HG03064 (cell line): ENCODE results near the gene KRT80.

Source experiments
- ATAC-seq: cut with Tn5 transposase; IDR thresholded peaks from one replicate; pipeline ENCODE4 v1.9.1; 2021; ENCODE audit warnings: low read depth; ENCODE audit not compliant: unreplicated experiment

Gene KRT80

GRCh38 chr12:52156757-52157565 is 34.9 kb downstream of the KRT80 start:
- no peak for ATAC-seq

DNA sequence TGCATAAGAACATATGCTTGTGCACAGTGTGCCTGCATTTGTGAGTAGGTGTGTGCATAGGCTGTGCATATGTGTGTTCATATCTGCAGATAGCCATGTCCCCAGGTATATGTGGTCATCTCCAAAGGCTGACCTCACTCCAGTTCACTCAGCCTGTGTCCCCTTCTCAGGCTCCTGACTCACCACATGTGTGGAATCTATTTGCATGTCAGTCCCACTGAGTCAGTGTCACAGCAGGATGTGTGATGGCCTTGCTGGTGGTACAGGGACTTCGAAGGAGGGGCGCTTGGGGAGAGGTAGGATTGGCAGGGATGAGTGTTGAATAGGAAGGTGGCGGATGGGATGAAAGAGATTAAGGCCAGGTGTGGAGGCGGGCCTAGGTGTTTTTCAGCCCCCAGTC is 35.5 kb downstream of the KRT80 start:
- ATAC-seq: no peak

DNA sequence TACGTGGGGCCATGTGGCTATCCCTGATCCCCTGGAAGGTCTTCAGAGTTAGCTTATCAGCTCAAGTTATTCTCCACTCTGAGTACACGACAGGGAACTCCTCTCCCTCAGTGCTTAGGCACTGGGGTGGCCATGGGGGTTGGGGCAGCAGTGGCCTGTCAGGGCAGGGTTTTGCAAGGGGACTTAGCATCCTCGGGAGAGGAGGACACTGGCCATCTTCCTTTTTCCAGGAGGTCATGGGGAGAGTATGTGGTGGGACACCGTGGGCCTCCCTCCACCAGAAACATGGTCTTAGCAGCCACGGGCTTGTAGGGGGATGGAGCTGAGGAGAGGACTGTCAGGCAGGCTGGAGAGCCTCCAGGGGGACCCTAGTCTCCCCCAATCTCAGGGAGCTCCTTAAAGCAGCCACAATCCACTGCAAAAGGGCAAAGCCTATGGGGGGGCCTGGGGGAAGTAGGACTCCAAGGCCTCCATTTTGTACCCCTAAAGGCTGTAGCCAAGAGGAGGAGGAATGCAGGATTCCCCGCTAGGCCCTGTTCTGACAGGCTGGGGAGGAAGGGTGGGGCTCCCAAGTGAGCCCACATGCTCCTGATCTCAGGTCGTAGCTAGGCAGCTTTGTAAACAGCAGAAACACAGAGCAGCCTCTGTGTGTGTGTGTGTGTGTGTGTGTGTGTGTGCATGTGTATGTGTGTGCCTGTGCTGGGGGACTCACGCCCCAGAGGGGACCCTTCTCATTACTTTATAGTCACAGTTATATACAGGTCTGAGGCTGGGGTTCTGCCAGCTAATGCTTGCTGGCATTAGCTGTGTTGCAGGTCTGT is 36.6 kb downstream of the KRT80 start:
- no peak for ATAC-seq

GRCh38 chr12:52152905-52153317 is 38.9 kb downstream of the KRT80 start:
- no peak for ATAC-seq

GRCh38 chr12:52151837-52152783 is 39.7 kb downstream of the KRT80 start:
- no peak for ATAC-seq

DNA sequence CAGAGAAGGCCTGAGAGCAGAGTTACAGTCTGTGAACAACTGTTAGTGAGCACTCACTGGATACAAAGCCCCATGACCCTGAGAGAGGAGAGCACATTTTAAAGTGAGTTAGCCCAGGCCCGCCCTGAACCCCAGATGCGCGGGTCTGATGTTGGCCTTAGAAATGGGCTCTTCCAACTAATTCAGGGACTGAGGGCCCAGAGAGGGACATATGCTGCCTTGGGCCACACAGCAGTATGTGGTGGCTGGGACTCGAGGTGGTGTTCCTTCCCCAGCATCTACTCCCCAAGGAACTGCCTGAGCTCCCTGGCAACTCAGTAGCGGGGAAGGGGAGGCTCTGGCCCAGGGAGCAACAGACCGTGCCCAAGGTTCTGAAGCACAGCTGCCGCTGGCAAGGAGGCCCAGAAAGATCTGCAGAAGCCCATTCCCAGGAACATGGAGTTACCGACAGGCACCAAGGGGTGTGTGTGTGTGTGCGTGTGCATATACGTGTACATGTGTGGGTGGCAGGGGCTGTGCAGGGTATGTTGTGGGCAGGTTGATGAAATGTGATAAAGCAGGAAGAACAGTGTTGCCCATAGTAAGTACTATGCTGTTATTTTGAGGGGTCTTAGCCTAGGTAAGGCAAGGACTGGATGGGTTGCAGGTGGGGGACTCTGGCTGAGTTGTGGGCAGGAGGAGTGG is 40.5 kb downstream of the KRT80 start:
- ATAC-seq: no peak

DNA sequence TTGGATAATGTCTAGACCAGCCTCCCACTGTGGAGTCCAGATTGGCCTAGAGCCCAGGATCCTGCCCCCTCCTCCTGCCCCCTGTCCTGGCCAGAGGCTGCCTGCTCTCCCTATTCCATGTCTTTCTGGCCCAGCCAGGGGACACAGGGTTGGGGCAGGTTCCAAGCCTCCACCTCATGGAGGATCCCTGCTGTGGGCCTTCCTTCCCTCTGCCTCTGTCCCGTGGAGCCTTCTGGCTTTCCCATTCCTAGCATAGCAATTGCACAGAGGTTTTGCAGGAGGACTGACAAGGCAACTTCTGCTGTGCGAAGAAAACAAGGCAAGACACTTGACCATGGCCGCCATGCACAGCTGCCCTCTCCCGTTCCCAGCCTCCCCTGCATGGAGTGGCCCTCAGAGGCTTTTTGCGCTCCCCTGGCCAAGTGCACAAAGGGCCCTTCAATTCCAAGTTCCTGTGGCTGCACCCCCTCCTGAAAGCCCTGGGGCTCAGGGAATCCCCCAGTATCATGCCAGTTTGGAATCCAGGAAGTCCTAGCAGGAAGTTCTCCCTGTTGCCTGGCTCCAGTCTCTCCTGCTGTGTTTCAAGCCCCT is 42.1 kb downstream of the KRT80 start:
- no peak for ATAC-seq

DNA sequence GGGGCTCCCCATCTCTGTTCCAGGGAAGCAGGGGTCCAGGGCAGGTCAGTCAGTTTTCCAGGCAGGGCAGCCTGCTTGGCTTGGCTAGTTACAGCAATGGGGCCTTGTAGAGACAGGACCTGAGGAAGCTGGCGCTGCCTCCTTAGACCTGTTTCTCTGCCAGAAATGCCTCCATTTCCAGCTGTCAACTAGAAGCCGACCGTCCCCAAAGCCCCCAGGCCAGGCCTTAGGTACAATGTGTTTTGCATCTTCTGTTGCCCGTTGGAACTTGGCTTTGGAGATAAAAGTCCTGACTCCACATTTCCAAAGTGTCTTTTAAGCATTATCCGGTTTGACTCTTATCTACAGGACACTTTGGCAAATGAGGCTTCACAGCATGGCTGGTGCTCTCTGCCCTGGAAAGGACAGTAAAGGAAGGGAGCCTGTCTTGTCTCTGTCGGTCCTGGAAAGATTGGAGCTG is 42.6 kb downstream of the KRT80 start:
- no peak for ATAC-seq

DNA sequence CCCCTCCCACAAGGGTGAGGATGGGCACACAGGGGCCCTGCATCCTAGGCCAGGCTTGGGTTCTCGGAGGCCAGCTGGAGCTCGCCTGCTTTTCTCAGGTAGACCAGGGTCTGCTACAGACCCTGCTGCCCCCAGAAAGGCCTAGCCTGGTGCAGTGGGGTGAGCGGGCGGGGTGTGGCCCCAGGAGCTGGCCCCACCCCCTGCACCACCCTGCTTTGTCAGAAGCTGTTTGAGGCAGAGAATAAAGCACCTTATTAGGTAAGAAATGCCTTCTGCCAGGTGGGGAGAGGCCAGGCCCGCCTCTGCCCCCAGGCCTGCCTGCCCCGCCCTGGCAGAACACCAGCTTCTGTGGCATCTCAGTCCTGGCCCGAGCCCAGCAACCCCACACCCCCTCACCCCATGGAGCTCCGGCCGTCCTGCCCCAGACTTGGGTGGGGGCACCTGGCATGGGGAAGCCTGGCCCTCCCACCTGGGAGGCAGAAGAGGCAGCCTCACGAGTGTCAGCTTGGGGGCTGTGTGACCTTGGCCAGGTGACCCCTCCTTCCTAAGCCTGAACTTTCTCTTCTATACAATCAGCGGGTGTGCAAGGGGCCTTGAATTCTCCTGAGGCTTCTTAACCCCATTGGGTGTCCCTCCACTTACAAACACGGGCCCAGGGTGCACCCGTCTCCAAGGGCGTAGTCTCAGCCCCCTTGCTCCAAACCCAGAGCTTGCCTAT is 43.2 kb downstream of the KRT80 start:
- no peak for ATAC-seq

DNA sequence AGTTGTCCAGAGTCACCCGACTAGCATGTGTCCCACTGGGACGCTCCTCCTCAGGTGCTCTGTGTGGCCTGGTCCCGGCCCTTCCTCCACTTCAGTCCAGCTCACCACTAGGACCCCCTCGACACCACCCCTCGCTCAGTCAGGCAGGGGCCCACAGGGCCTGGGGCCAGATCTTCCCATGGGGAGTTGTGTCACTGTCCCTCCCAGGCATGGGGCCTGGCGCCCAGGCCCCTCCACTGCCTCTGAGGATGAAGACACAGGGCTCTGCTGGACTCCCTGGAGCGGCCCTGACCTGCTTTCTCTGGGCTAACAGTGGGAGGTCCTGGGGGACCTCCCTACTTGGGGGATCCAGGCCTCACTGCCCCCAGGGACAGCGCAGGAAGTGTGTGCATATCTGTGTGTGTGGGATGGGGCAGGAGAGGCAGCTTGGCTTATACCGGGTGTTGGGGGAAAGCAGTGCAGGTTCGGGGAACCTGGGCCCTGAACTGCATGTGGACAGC is 43.8 kb downstream of the KRT80 start:
- ATAC-seq: no peak

- ATAC-seq: no peak
Measured at GRCh38 chr12:52147367-52147963, 44.3 kb downstream of the KRT80 start.

DNA sequence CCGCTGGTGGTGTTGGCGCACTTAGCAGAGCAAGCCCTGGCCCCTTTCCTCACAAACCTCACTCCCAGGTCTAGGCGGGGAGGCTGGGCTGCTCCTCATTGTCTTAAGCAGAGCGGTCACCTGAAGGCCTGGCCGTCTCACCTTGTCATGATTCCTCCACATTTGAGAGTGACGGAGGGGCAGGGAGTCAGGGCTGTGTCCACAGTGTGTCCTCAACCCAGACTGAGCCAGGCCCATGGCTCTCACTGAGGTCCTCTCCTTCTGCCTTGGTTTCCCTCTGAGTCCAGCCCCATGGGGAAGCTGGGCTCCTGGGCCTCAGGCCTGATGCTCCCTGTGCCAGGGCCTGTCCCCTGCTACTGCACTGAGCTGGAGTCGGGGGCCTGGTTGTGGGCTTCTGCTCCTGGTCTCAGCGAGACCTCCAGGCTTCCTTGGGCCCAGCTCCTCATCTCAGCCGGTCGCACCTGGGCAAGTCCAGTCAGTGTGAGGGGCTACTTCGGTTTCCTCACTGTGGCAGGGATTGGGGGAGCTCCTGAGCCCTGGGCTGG is 44.9 kb downstream of the KRT80 start:
- ATAC-seq: no peak

DNA sequence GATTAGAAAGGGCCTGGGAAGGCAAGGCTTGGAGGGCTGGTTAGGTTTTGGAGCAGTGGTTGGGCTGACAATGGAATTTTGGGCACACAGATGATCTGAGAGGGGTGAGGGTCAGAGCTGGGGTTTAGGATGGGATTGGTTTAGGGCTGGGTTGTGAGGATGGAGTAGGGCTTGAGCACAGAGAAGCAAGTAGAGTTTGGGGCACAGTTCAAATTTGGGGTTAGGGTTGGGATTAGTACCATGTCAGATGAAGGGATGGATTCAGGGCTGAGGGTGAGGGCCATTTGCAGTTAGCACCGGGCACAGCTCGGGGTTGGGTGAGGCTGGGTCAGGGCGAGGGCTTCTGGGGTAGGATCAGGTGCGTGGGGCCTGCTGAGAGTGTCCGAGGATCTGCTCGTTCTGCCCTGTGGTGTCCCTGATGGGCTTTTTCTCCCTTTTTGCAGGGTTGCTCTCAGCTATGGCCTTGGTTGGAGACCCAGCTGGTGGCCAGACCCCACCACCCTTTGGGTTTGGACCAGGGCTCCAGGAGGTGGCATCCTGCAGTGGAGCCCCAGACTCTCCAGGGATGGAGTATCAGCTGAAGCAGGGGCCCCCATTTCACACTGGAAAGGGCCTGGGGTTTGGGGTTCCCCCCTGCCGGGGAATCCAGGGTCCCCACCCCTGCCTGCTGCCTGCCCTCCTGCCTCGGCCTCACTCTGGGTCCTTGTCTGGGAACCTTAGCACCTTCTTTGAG is 45.6 kb downstream of the KRT80 start:
- no peak for ATAC-seq

- ATAC-seq: no peak
Measured at GRCh38 chr12:52145228-52146088, 46.4 kb downstream of the KRT80 start.

- ATAC-seq: no peak
Measured at GRCh38 chr12:52144512-52145227, 47.1 kb downstream of the KRT80 start.

DNA sequence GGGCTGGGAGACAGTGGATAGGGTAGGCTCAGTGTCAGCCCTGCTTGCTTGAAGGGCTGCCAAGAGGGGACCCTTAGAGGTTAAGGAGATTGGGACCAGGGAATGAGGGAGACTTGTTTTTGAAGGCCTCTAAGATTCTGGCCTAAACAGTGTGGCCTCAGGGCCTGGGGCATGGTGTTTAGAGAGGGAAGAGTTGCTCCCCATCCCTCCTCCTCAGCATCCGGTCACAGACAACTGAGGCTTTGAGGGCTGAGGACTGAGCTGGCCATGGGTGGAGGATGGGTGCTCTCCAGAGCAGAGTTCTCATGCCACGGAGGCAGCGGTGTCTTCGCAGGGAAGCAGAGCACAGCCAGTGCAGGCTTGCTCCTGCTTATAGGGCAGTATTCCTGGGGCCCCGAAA is 49.4 kb downstream of the KRT80 start:
- no peak for ATAC-seq
